H9 (cell line): ENCODE results near the gene RALGAPA2. TPM values are rescaled to one million over a fixed set of nuclear protein-coding genes. Genes with fewer than 3 reads are reported as not detected.

Experiments
- DNase-seq: peaks from one replicate; pipeline ENCODE4 v3.0.0-alpha.2; 2017
- H2AFZ ChIP-seq: one replicate; pipeline ENCODE4 v1.6.1; 2013; ENCODE audit warnings: mild to moderate bottlenecking, low read length, control low read depth, moderate library complexity
- H2AK5ac ChIP-seq: 2 replicates; pipeline ENCODE4 v1.6.1; 2013; ENCODE audit warnings: low read length, control low read depth, mixed read lengths; ENCODE audit not compliant: insufficient read length
- H2BK120ac ChIP-seq: one replicate; pipeline ENCODE4 v1.6.1; 2013; ENCODE audit warnings: low read depth, mild to moderate bottlenecking, low read length, control low read depth, inconsistent platforms; ENCODE audit not compliant: poor library complexity, severe bottlenecking
- H2BK12ac ChIP-seq: 2 replicates; pipeline ENCODE4 v1.6.1; 2013; ENCODE audit warnings: low read length, control low read depth, mixed read lengths, low read depth; ENCODE audit not compliant: insufficient read length
- H2BK15ac ChIP-seq: 2 replicates; pipeline ENCODE4 v1.6.1; 2013; ENCODE audit warnings: low read depth, low read length, control low read depth
- H2BK20ac ChIP-seq: one replicate; pipeline ENCODE4 v1.6.1; 2013; ENCODE audit warnings: low read depth, mild to moderate bottlenecking, low read length, control low read depth, inconsistent platforms; ENCODE audit not compliant: poor library complexity, severe bottlenecking
- H2BK5ac ChIP-seq: 2 replicates; pipeline ENCODE4 v1.6.1; 2013; ENCODE audit warnings: low read length, control low read depth, mixed read lengths; ENCODE audit not compliant: insufficient read length
- H3K14ac ChIP-seq: 2 replicates; pipeline ENCODE4 v1.6.1; 2013; ENCODE audit warnings: low read length, control low read depth; ENCODE audit not compliant: insufficient read depth
- H3K18ac ChIP-seq: 2 replicates; pipeline ENCODE4 v1.6.1; 2013; ENCODE audit warnings: low read depth, mild to moderate bottlenecking, mixed read lengths, low read length, control low read depth; ENCODE audit not compliant: insufficient read length
- H3K23ac ChIP-seq: 2 replicates; pipeline ENCODE4 v1.6.1; 2013; ENCODE audit warnings: low read length, control low read depth, mixed read lengths, low read depth; ENCODE audit not compliant: insufficient read length
- H3K23me2 ChIP-seq: 2 replicates; pipeline ENCODE4 v1.6.1; 2013; ENCODE audit warnings: low read depth, mild to moderate bottlenecking, mixed read lengths, low read length, control low read depth; ENCODE audit not compliant: insufficient read length, poor library complexity, severe bottlenecking
- H3K27ac ChIP-seq: 2 replicates; pipeline ENCODE4 v1.5.1; 2013; ENCODE audit warnings: low read length, control low read depth, mixed read lengths, low read depth; ENCODE audit not compliant: insufficient read length
- H3K27me3 ChIP-seq: 2 replicates; pipeline ENCODE4 v1.6.1; 2013; ENCODE audit warnings: low read length, control low read depth, inconsistent platforms; ENCODE audit not compliant: insufficient read depth
- H3K4ac ChIP-seq: 2 replicates; pipeline ENCODE4 v1.6.1; 2013; ENCODE audit warnings: low read depth, mild to moderate bottlenecking, control low read depth, inconsistent platforms, low read length, moderate library complexity
- H3K4me1 ChIP-seq: 2 replicates; pipeline ENCODE4 v1.6.1; 2013; ENCODE audit warnings: low read length, control low read depth, inconsistent platforms; ENCODE audit not compliant: insufficient read depth
- H3K4me2 ChIP-seq: 2 replicates; pipeline ENCODE4 v1.6.1; 2013; ENCODE audit warnings: low read length, control low read depth, mixed read lengths; ENCODE audit not compliant: insufficient read length, insufficient read depth
- H3K56ac ChIP-seq: 2 replicates; pipeline ENCODE4 v1.6.1; 2013; ENCODE audit warnings: low read depth, mild to moderate bottlenecking, mixed read lengths, low read length, control low read depth; ENCODE audit not compliant: insufficient read length
- H3K79me1 ChIP-seq: 2 replicates; pipeline ENCODE4 v1.6.1; 2013; ENCODE audit warnings: low read depth, mild to moderate bottlenecking, moderate library complexity, low read length, control low read depth, inconsistent platforms; ENCODE audit not compliant: insufficient read depth, poor library complexity, severe bottlenecking
- H3K79me2 ChIP-seq: 2 replicates; pipeline ENCODE4 v1.6.1; 2013; ENCODE audit warnings: low read length, control low read depth, inconsistent platforms; ENCODE audit not compliant: insufficient read depth
- H3K9ac ChIP-seq: 2 replicates; pipeline ENCODE4 v1.6.1; 2013; ENCODE audit warnings: low read length, control low read depth, mixed read lengths; ENCODE audit not compliant: insufficient read length; ENCODE audit errors: extremely low read depth
- H3K9me3 ChIP-seq: one replicate; pipeline ENCODE4 v1.6.1; 2013; ENCODE audit warnings: low read depth, low read length, inconsistent platforms; ENCODE audit not compliant: control insufficient read depth
- H3T11ph ChIP-seq: one replicate; pipeline ENCODE4 v1.6.1; 2013; ENCODE audit warnings: mild to moderate bottlenecking, low read length, control low read depth, inconsistent platforms
- H4K20me1 ChIP-seq: one replicate; pipeline ENCODE4 v1.6.1; 2013; ENCODE audit not compliant: control insufficient read depth, insufficient read length, insufficient read depth
- H4K5ac ChIP-seq: 2 replicates; pipeline ENCODE4 v1.6.1; 2013; ENCODE audit warnings: low read depth, mild to moderate bottlenecking, mixed read lengths, low read length, control low read depth; ENCODE audit not compliant: insufficient read length
- H4K8ac ChIP-seq: replicated peaks from 2 replicates; pipeline ENCODE4 v1.6.1; 2013; ENCODE audit warnings: low read length, control low read depth, mixed read lengths, low read depth; ENCODE audit not compliant: insufficient read length
- H4K91ac ChIP-seq: 2 replicates; pipeline ENCODE4 v1.6.1; 2013; ENCODE audit warnings: low read depth, mild to moderate bottlenecking, moderate library complexity, mixed read lengths, low read length, control low read depth; ENCODE audit not compliant: insufficient read length
- H3K27ac Mint-ChIP-seq, 3 experiments: 2 replicates in 2 of 3; 3 replicates in 1 of 3; pipeline ENCODE4 v1.8.0; 2020 to 2021; ENCODE audit warnings: mixed read lengths in 3 of 3, mild to moderate bottlenecking in 1 of 3, moderate library complexity in 1 of 3
- H3K27me3 Mint-ChIP-seq: 2 replicates; pipeline ENCODE4 v1.8.0; 2021; ENCODE audit warnings: low read depth, mild to moderate bottlenecking, moderate library complexity, mixed read lengths
- H3K36me3 Mint-ChIP-seq, 3 experiments: 2 replicates in 2 of 3; 3 replicates in 1 of 3; pipeline ENCODE4 v1.8.0; 2020 to 2021; ENCODE audit warnings: low read depth in 3 of 3, mixed read lengths in 3 of 3; ENCODE audit not compliant: insufficient read depth in 1 of 3
- H3K4me1 Mint-ChIP-seq, 2 experiments: 2 replicates each; pipeline ENCODE4 v1.8.0; 2020; ENCODE audit warnings: mixed read lengths in 2 of 2
- H3K4me3 Mint-ChIP-seq, 2 experiments: 2 replicates in 1 of 2; 3 replicates in 1 of 2; pipeline ENCODE4 v1.8.0; 2020 to 2021; ENCODE audit warnings: mild to moderate bottlenecking in 2 of 2, mixed read lengths in 2 of 2, moderate library complexity in 1 of 2
- H3K9me3 Mint-ChIP-seq, 2 experiments: 2 replicates in 1 of 2; 3 replicates in 1 of 2; pipeline ENCODE4 v1.8.0; 2020; ENCODE audit warnings: mild to moderate bottlenecking in 2 of 2, mixed read lengths in 2 of 2, moderate library complexity in 1 of 2
- WGBS: extraction: QIAGEN DNeasy Blood & Tissue Kit; methylation state at CpG from one replicate; pipeline ENCODE4 v1.1.7; 2013; ENCODE audit warnings: missing lambda C conversion rate, low lambda C conversion rate, mixed read lengths; ENCODE audit not compliant: insufficient read length; ENCODE audit errors: extremely low coverage; 5-methylcytosine and 5-hydroxymethylcytosine counted together
- total RNA-seq: library from RNA; stranded (reverse); gene quantifications from 2 replicates; pipeline ENCODE4 v1.2.1, GENCODE V29; 2021
- TF ChIP-seq, protein P1 (sequence below): fragments of 200-600 bp; sonication (generic); conservative IDR thresholded peaks from 3 replicates; pipeline ENCODE4 v1.8.0; 2021; ENCODE audit warnings: antibody characterized with exemption, mild to moderate bottlenecking

Gene RALGAPA2
- total RNA-seq, 1 experiment from 2014 or later: 16.6 TPM

DNA sequence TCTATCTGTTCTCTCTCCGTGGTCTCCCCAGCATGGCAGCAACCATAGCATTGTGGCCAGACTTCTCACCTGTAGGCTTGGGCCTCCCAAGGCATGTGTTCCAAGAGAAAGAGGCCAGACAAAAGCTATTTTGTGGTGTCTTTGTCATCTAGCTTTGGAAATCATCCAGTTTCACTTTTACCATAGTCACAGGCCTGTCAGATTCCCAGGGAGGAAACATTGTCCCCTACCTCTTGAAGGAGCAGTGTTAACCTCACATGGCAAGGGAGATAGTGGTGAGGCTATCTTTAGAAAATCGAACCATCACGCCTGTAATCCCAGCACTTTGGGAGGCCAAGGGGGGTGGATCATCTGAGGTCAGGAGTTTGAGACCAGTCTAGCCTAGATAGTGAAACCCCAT lies 42.3 kb upstream of the RALGAPA2 start:
- H2BK5ac ChIP-seq: no peak overlapping the region
- H2BK15ac ChIP-seq: no peak overlapping the region
- H3K9me3 ChIP-seq: no peaks in the 10 kb centered on the region
- TF ChIP-seq, protein P1, sequence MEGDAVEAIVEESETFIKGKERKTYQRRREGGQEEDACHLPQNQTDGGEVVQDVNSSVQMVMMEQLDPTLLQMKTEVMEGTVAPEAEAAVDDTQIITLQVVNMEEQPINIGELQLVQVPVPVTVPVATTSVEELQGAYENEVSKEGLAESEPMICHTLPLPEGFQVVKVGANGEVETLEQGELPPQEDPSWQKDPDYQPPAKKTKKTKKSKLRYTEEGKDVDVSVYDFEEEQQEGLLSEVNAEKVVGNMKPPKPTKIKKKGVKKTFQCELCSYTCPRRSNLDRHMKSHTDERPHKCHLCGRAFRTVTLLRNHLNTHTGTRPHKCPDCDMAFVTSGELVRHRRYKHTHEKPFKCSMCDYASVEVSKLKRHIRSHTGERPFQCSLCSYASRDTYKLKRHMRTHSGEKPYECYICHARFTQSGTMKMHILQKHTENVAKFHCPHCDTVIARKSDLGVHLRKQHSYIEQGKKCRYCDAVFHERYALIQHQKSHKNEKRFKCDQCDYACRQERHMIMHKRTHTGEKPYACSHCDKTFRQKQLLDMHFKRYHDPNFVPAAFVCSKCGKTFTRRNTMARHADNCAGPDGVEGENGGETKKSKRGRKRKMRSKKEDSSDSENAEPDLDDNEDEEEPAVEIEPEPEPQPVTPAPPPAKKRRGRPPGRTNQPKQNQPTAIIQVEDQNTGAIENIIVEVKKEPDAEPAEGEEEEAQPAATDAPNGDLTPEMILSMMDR: no peak
- no peak overlapping the region for H2BK20ac ChIP-seq
- no peak overlapping the region for H2AFZ ChIP-seq
- no peak for DNase-seq
- no peak overlapping the region for H2BK120ac ChIP-seq
- Mint-ChIP-seq H3K27ac (no peak overlapping the region), H3K4me1 (no peaks in the 10 kb centered on the region), H3K27me3 (peaks cover 2% of the 10 kb centered on the region; the same call in 1 of the 2 replicates), H3K36me3 (no peaks in the 10 kb centered on the region), H3K9me3 (no peaks in the 10 kb centered on the region), H3K4me3 (no peak overlapping the region)
- no peaks in the 10 kb centered on the region for H3K79me1 ChIP-seq
- H2BK12ac ChIP-seq: no peak overlapping the region
- H3K23me2 ChIP-seq: no peaks in the 10 kb centered on the region
- WGBS: no CpG with 5 or more reads among the region's 3 CpGs
- H3K4me2 ChIP-seq: no peak overlapping the region
- no peak overlapping the region for H3T11ph ChIP-seq
- no peaks in the 10 kb centered on the region for H3K4me1 ChIP-seq
- H3K9ac ChIP-seq: no peak overlapping the region
- no peaks in the 10 kb centered on the region for H3K27me3 ChIP-seq
- H3K79me2 ChIP-seq: no peaks in the 10 kb centered on the region
- no peaks in the 10 kb centered on the region for H4K20me1 ChIP-seq
- H3K27ac ChIP-seq: no peak overlapping the region
- no peak overlapping the region for H3K14ac ChIP-seq
- no peak overlapping the region for H3K23ac ChIP-seq
- H3K4ac ChIP-seq: no peak overlapping the region
- H4K8ac ChIP-seq: no peak overlapping the region
- H4K5ac ChIP-seq: no peak overlapping the region
- no peak overlapping the region for H4K91ac ChIP-seq
- H3K18ac ChIP-seq: no peak overlapping the region
- H2AK5ac ChIP-seq: no peak overlapping the region
- no peak overlapping the region for H3K56ac ChIP-seq
